Activated CD8-positive, alpha-beta memory T cell treated with anti-CD3 and anti-CD28 coated beads, Interleukin-2, amount 10 ng/mL, durations not matched to agents 7 days and 5 days (primary cell): ENCODE data around the gene ALDH1L1. TPM values are rescaled to one million over a fixed set of nuclear protein-coding genes. Genes with fewer than 3 reads are reported as not detected.
A peak's percentile ranks its signal among the peaks of the same experiment; 100 is the strongest.

Experiments
- ATAC-seq: fragments of 150-1000 bp; cut with Tn5 transposase; one replicate; pipeline ENCODE4 v1.10.0; 2021; ENCODE audit warnings: moderate library complexity
- CTCF ChIA-PET: fragments of 350-600 bp; sonication (Branson Sonifier 250); formaldehyde crosslinking; loops from one replicate; lab custom pipeline; 2021; ENCODE audit warnings: antibody characterized with exemption; lab: Charles Lee
- DNase-seq: peaks from one replicate; pipeline ENCODE4 v3.0.0-alpha.2; 2020
- H3K27ac Mint-ChIP-seq: one replicate; pipeline ENCODE4 v1.8.0; 2021; ENCODE audit warnings: mild to moderate bottlenecking, mixed read lengths
- H3K27me3 Mint-ChIP-seq: one replicate; pipeline ENCODE4 v1.8.0; 2021; ENCODE audit warnings: mixed read lengths
- H3K36me3 Mint-ChIP-seq: one replicate; pipeline ENCODE4 v1.8.0; 2021; ENCODE audit warnings: mild to moderate bottlenecking, mixed read lengths
- H3K4me1 Mint-ChIP-seq: one replicate; pipeline ENCODE4 v1.8.0; 2021; ENCODE audit warnings: mixed read lengths
- H3K4me3 Mint-ChIP-seq: one replicate; pipeline ENCODE4 v1.8.0; 2021; ENCODE audit warnings: mild to moderate bottlenecking, moderate library complexity, mixed read lengths
- H3K9me3 Mint-ChIP-seq: one replicate; pipeline ENCODE4 v1.8.0; 2022; ENCODE audit warnings: low read depth, mixed read lengths
- total RNA-seq, 2 experiments: library from RNA; stranded (reverse); gene quantifications; one replicate each; pipeline ENCODE4 v1.2.3, GENCODE V29; 2021

The ALDH1L1 gene
- total RNA-seq, 2 experiments from 2014 or later, result not detected

- CTCF ChIA-PET, result no interaction called here
- Mint-ChIP-seq H3K9me3 (no peaks in the 10 kb centered on the region), H3K36me3 (no peaks in the 10 kb centered on the region), H3K4me3 (no peak overlapping the region), H3K27ac (no peak overlapping the region), H3K4me1 (peaks cover 3% of the 10 kb centered on the region), H3K27me3 (no peaks in the 10 kb centered on the region)
- ATAC-seq (no peak), DNase-seq (no peak)
Measured at GRCh38 chr3:126112531-126113237, 67.7 kb downstream of the ALDH1L1 start.

DNA sequence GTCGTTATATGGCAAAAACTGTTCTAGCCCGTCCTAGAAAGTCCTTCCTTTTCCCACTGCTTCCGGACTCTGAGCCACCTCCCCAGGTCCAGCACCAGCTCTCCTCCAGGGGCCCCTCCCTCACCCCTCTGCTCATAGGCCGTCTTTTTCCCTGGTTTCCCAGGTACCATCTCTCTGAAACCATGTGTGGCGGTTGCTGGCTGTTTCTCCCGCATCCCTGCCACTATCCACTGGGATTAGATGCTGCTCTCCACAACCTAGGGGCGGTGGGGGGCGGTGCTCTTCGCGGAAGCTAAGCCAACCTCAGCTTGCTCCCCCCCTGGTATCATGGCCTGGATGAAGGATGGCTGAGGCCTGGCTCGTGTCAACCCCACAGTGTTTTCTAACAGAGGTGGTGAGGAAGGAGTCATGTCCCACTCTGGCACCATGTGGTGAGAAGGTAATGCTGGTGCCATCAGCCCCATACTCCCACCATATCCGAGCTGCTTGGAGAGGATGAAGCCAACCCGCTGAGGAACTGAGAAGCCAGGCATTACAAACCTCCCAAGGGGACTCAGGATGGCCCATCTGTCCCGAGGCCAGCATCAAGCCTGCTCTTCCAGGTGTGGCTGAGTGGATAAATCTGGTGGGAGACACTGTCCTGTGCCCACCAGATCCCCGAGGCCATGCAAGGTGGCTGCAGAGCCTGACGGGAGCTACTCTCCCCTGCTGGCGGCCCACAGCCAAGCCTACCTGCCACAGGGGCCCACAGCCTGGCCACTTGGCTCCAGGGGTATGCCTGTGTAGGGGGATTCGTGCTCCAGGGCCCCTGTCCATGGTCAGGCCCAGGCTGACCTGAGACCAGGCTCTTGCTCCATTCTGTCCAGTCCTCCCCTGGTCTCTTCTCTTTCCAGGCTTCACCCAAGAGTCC, 68.6 kb downstream of the ALDH1L1 start:
- H3K36me3 Mint-ChIP-seq, result no peaks in the 10 kb centered on the region
- H3K27ac Mint-ChIP-seq, result no peak overlapping the region
- no peaks in the 10 kb centered on the region for H3K9me3 Mint-ChIP-seq
- peaks cover 3% of the 10 kb centered on the region for H3K4me1 Mint-ChIP-seq
- no peak overlapping the region for H3K4me3 Mint-ChIP-seq
- CTCF ChIA-PET, result no interaction called here
- ATAC-seq, result no peak
- no peaks in the 10 kb centered on the region for H3K27me3 Mint-ChIP-seq
- DNase-seq, result no peak

DNA sequence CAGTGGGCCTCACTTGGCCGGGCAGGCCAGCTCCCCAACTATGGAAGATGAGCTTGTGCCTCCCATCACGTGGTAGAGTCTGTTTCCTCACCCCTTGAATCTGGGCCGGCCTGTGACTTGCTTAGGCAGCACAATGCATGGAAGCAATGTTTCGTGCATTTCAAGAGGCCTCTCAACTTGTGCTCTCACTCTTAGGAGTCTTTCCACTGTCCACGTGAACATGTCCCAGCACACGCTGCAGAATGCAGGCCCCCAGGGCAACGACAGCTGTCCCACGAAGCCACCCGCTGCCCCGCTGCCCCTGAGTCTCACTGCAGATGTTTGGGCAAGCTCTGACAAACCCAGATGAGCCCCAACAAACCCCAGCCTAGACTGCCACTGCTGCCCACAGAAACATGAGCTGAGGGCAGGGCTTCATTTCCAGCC, 69.2 kb downstream of the ALDH1L1 start:
- H3K9me3 Mint-ChIP-seq, result no peaks in the 10 kb centered on the region

GRCh38 chr3:126110431-126111125, 69.8 kb downstream of the ALDH1L1 start:
- Mint-ChIP-seq H3K27ac (no peak overlapping the region), H3K27me3 (no peaks in the 10 kb centered on the region), H3K36me3 (no peaks in the 10 kb centered on the region), H3K4me1 (peaks cover 3% of the 10 kb centered on the region), H3K9me3 (no peaks in the 10 kb centered on the region), H3K4me3 (no peak overlapping the region)
- DNase-seq (no peak), ATAC-seq (no peak)
- CTCF ChIA-PET, result interaction anchor here (1.2 kb wide), 1 partner anchor 24 kb away, joined by 3 read pairs; no protein-coding TSS in a partner anchor

More for the DNA sequence above, 69.2 kb downstream of the ALDH1L1 start:
- ATAC-seq, result no peak
- Mint-ChIP-seq H3K27ac (no peak overlapping the region), H3K4me3 (no peak overlapping the region), H3K27me3 (no peaks in the 10 kb centered on the region), H3K36me3 (no peaks in the 10 kb centered on the region), H3K4me1 (peaks cover 3% of the 10 kb centered on the region)
- no peak for DNase-seq
- CTCF ChIA-PET, result no interaction called here

DNA sequence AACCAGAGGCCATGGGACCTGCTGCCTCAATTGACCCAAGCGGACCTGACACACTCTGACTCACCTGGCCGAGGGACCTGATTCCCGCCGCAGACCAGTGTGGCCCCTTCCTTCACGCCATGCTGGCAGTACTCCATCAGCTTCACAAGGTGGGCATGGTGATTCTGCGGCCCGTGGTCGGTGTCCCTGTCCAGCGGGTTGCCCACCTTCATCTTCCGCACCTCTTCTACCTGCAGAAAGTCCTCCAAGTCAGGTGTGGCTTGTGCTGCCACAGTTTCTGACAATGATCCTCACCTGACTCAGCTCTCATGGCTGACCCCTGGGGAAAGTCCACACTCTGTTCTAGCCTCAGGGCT, 70.5 kb downstream of the ALDH1L1 start:
- DNase-seq (no peak), ATAC-seq (no peak)
- Mint-ChIP-seq H3K4me1 (peaks cover 3% of the 10 kb centered on the region), H3K36me3 (no peaks in the 10 kb centered on the region), H3K27ac (no peak overlapping the region), H3K9me3 (no peaks in the 10 kb centered on the region), H3K27me3 (no peaks in the 10 kb centered on the region), H3K4me3 (no peak overlapping the region)
- CTCF ChIA-PET, result interaction anchor here (1.2 kb wide), 1 partner anchor 24 kb away, joined by 3 read pairs; no protein-coding TSS in a partner anchor

GRCh38 chr3:126109146-126109879, 71.1 kb downstream of the ALDH1L1 start:
- Mint-ChIP-seq H3K4me1 (peaks cover 3% of the 10 kb centered on the region), H3K9me3 (no peaks in the 10 kb centered on the region), H3K27ac (no peak overlapping the region), H3K4me3 (no peak overlapping the region), H3K27me3 (no peaks in the 10 kb centered on the region), H3K36me3 (no peaks in the 10 kb centered on the region)
- DNase-seq (no peak), ATAC-seq (no peak)
- CTCF ChIA-PET, result interaction anchor here (1.2 kb wide), 1 partner anchor 25 kb away, joined by 3 read pairs; no protein-coding TSS in a partner anchor

GRCh38 chr3:126108676-126109050, 71.7 kb downstream of the ALDH1L1 start:
- no peak overlapping the region for H3K4me3 Mint-ChIP-seq
- H3K9me3 Mint-ChIP-seq, result no peaks in the 10 kb centered on the region
- no peaks in the 10 kb centered on the region for H3K36me3 Mint-ChIP-seq
- H3K27ac Mint-ChIP-seq, result no peak overlapping the region
- H3K4me1 Mint-ChIP-seq, result peaks cover 3% of the 10 kb centered on the region
- CTCF ChIA-PET, result no interaction called here
- no peak for DNase-seq
- ATAC-seq, result no peak
- H3K27me3 Mint-ChIP-seq, result no peaks in the 10 kb centered on the region

DNA sequence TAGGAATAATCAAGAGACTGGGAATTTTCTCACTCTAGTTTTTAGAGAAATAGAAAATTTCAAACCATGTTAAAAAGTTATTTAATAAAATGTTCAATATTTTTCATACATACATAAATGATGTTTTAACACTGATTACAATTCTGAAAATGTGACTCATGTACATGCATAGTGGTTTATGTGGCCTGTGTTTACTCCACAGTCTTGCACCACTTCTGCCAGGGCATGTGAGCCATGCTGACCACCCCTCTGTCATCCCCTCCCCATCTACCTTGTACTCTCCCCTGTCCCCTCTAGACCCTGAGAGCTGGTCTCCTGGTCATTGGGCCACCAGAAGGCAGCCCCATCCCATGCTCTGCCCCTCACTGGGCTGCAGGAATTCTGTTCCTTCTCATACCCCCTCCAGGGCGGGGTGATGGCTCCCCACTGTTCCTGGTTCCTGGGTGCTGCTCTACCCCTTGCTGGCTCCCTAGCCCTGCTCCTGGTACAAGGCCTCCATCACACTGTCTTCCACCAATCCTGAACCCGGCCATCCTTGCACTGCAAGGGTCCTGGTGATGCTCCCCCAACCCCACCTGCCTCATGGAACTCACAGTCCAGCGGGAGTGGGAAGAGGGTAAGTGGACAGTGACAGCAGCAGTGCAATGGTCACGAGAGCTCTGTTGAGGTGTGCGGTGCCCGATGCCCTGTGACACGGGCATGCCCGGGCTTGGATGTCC, 72.3 kb downstream of the ALDH1L1 start:
- no peak for ATAC-seq
- Mint-ChIP-seq H3K4me3 (no peak overlapping the region), H3K4me1 (peaks cover 3% of the 10 kb centered on the region)

DNA sequence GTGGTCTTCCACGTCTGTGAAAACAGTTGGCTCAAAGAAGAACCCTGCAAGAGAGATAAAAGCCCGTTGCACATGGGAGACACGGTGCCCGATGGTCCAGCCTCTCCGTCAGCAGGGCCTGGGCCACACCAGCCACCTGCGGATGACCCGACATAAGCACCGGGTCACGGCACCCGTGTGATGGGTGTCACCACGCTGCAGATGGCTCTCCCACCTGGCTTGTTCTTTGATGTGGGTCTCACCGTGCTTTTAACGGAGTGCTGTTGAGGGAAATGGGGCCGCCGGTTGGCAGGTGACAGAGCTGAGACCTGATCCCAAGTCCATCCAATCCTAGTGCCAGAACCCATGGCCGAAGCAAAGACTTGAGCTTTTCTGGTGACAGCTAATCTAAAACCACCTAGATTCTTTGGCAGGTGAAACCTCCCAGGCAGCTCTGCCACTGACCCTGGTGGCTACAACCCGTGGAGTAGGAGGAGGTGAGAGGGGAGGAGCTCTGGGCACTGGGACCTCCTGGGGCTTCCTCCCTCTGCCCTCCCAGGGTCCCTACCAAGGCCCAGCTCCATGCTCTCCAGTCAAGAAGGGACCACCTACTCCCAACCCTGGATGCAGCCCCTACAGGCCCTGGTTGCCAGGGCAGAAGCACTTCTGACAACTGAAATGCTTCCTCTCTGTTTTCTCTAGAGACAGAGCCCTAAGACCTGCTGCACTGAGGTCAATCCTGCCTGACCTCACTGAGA, 73.0 kb downstream of the ALDH1L1 start:
- no peak for ATAC-seq
- Mint-ChIP-seq H3K27ac (no peak overlapping the region), H3K27me3 (no peaks in the 10 kb centered on the region), H3K36me3 (no peaks in the 10 kb centered on the region), H3K4me3 (no peak overlapping the region), H3K4me1 (peaks cover 3% of the 10 kb centered on the region), H3K9me3 (no peaks in the 10 kb centered on the region)
- DNase-seq, result peak; percentile 14
- CTCF ChIA-PET, result no interaction called here

More for the DNA sequence above, 72.3 kb downstream of the ALDH1L1 start:
- Mint-ChIP-seq H3K9me3 (no peaks in the 10 kb centered on the region), H3K27ac (no peak overlapping the region), H3K36me3 (no peaks in the 10 kb centered on the region), H3K27me3 (no peaks in the 10 kb centered on the region)
- CTCF ChIA-PET, result no interaction called here
- DNase-seq, result no peak

- DNase-seq (peak; percentile 29), ATAC-seq (no peak)
- H3K9me3 Mint-ChIP-seq, result no peaks in the 10 kb centered on the region
- H3K36me3 Mint-ChIP-seq, result no peaks in the 10 kb centered on the region
- no peak overlapping the region for H3K4me3 Mint-ChIP-seq
- H3K27ac Mint-ChIP-seq, result no peak overlapping the region
- CTCF ChIA-PET, result no interaction called here
- H3K4me1 Mint-ChIP-seq, result peaks cover 3% of the 10 kb centered on the region
- no peaks in the 10 kb centered on the region for H3K27me3 Mint-ChIP-seq
Measured at GRCh38 chr3:126106336-126107202, 73.8 kb downstream of the ALDH1L1 start.

- no peaks in the 10 kb centered on the region for H3K36me3 Mint-ChIP-seq
- H3K27me3 Mint-ChIP-seq, result no peaks in the 10 kb centered on the region
- no peaks in the 10 kb centered on the region for H3K9me3 Mint-ChIP-seq
- H3K4me1 Mint-ChIP-seq, result peaks cover 6% of the 10 kb centered on the region
- peak; percentile 33 for DNase-seq
- H3K4me3 Mint-ChIP-seq, result no peak overlapping the region
- no peak for ATAC-seq
- H3K27ac Mint-ChIP-seq, result no peak overlapping the region
- CTCF ChIA-PET, result no interaction called here
Measured at GRCh38 chr3:126105691-126106187, 74.6 kb downstream of the ALDH1L1 start.
